ENCODE results near the gene CREBBP. TPM values are rescaled to one million over a fixed set of nuclear protein-coding genes. Genes with fewer than 3 reads are reported as not detected.

The CREBBP gene
- polyA plus RNA-seq, 1 of the 3 experiments (the other 2 are of a cell fraction), result 5.7 TPM

GRCh38 chr16:3785413-3785812 is 95.1 kb downstream of the CREBBP start:
- H3K27me3 ChIP-seq (ENCODE audit: insufficient read depth), result no peaks in the 10 kb centered on the region
- peaks cover 55% of the 10 kb centered on the region for H4K20me1 ChIP-seq (ENCODE audit: insufficient read depth)
- H3K9me3 ChIP-seq, result no peaks in the 10 kb centered on the region
- no peak overlapping the region for H3K4me2 ChIP-seq
- no peaks in the 10 kb centered on the region for H3K9me2 ChIP-seq
- WGBS (ENCODE audit: low lambda C conversion rate), result 97% methylated on average over 12 of the region's 12 CpGs
- no peak overlapping the region for H2AFZ ChIP-seq (ENCODE audit: low read depth)
- no peak overlapping the region for H3K27ac ChIP-seq (ENCODE audit: low read depth in 2 of 2, low read length in 1 of 2)
- H3K36me3 ChIP-seq (replicated peaks in 1 of 2; ENCODE audit: control insufficient read depth in 1 of 2, insufficient read depth in 2 of 2, low read length in 1 of 2), result peaks cover 21 to 49% of the 10 kb centered on the region in 2 experiments
- POLR2A ChIA-PET, result no interaction called here
- H3F3A ChIP-seq (replicated peaks; ENCODE audit: insufficient read depth), result no peaks in the 10 kb centered on the region
- H3K79me2 ChIP-seq (ENCODE audit: insufficient read depth), result peaks cover 62% of the 10 kb centered on the region
- CTCF ChIA-PET, result no interaction called here
- H3K4me1 ChIP-seq (ENCODE audit: control insufficient read depth in 1 of 2, insufficient read depth in 2 of 2, low read depth in 1 of 2, low read length in 1 of 2), result no peaks in the 10 kb centered on the region
- DNase-seq, result no peak
- no peak overlapping the region for H3K4me3 ChIP-seq (ENCODE audit: low read depth in 2 of 2, low read length in 1 of 2)
- H3K9ac ChIP-seq, result no peak overlapping the region
- TF ChIP-seq FOXM1 (IDR thresholded peaks at IDR 0.05; ENCODE audit: low read depth), result no peak
- no peak for TF ChIP-seq PBX3 (IDR thresholded peaks at IDR 0.05)
- no peak for TF ChIP-seq USF1 (IDR thresholded peaks at IDR 0.05; ENCODE audit: borderline replicate concordance, low read depth)

- H3K9me3 ChIP-seq, result no peaks in the 10 kb centered on the region
- no peak for TF ChIP-seq CTCF (IDR thresholded peaks at IDR 0.05)
- TF ChIP-seq USF1 (IDR thresholded peaks at IDR 0.05; ENCODE audit: borderline replicate concordance, low read depth), result no peak
- no peak for TF ChIP-seq MEF2A (IDR thresholded peaks at IDR 0.05; ENCODE audit: borderline replicate concordance, low read depth)
- no peak for TF ChIP-seq USF2 (IDR thresholded peaks at IDR 0.05; ENCODE audit: borderline replicate concordance, low read depth, low read length)
- no peak for TF ChIP-seq FOXJ3 (CRISPR knock-in tag; IDR thresholded peaks at IDR 0.05)
- TF ChIP-seq EP300 (IDR thresholded peaks at IDR 0.05; ENCODE audit: borderline replicate concordance in 1 of 2, low read depth in 1 of 2, low read length in 1 of 2), result no peak
- no peak for TF ChIP-seq RFX5 (IDR thresholded peaks at IDR 0.05; ENCODE audit: low read length)
- TF ChIP-seq JUND (IDR thresholded peaks at IDR 0.05), result no peak
- TF ChIP-seq SIN3A (IDR thresholded peaks at IDR 0.05; ENCODE audit: borderline replicate concordance, low read depth, low read length), result no peak
- TF ChIP-seq TCF12 (IDR thresholded peaks at IDR 0.05), result no peak
- TF ChIP-seq TAF1 (IDR thresholded peaks at IDR 0.05; ENCODE audit: borderline replicate concordance, low read depth, low read length), result no peak
- no peak for TF ChIP-seq RCOR1 (IDR thresholded peaks at IDR 0.05; ENCODE audit: low read length)
- no peak for TF ChIP-seq FOXM1 (IDR thresholded peaks at IDR 0.05; ENCODE audit: low read depth)
- H3K4me1 ChIP-seq (ENCODE audit: control insufficient read depth in 1 of 2, insufficient read depth in 2 of 2, low read depth in 1 of 2, low read length in 1 of 2), result no peaks in the 10 kb centered on the region
- POLR2A ChIA-PET, result no interaction called here
- no peak for DNase-seq
- H3K36me3 ChIP-seq (replicated peaks in 1 of 2; ENCODE audit: control insufficient read depth in 1 of 2, insufficient read depth in 2 of 2, low read length in 1 of 2), result peaks cover 29 to 50% of the 10 kb centered on the region in 2 experiments
- peaks cover 44% of the 10 kb centered on the region for H3K79me2 ChIP-seq (ENCODE audit: insufficient read depth)
- H3F3A ChIP-seq (replicated peaks; ENCODE audit: insufficient read depth), result no peaks in the 10 kb centered on the region
- no peak overlapping the region for H3K9ac ChIP-seq
- H3K27me3 ChIP-seq (ENCODE audit: insufficient read depth), result no peaks in the 10 kb centered on the region
- no peak overlapping the region for H3K27ac ChIP-seq (ENCODE audit: low read depth in 2 of 2, low read length in 1 of 2)
- H3K9me2 ChIP-seq, result no peaks in the 10 kb centered on the region
- no peak overlapping the region for H2AFZ ChIP-seq (ENCODE audit: low read depth)
- 94% methylated on average over 3 of the region's 3 CpGs for WGBS (ENCODE audit: low lambda C conversion rate)
- no peak overlapping the region for H3K4me3 ChIP-seq (ENCODE audit: low read depth in 2 of 2, low read length in 1 of 2)
- H4K20me1 ChIP-seq (ENCODE audit: insufficient read depth), result peaks cover 46% of the 10 kb centered on the region
- CTCF ChIA-PET, result no interaction called here
- no peak overlapping the region for H3K4me2 ChIP-seq
These were observed 97.0 kb downstream of the CREBBP start for GRCh38 chr16:3783516-3783915.
